A549 (cell line): ENCODE results near the gene FGF16.

Source experiments
- CHD2 ChIP-seq: fragments of 150-350 bp; IDR thresholded peaks from 2 replicates; pipeline ENCODE4 v1.6.1; 2014; ENCODE audit warnings: low read length; ENCODE audit not compliant: partially characterized antibody
- EP300 ChIP-seq, 2 experiments: fragments of >200 bp; sonication (Bioruptor Twin); formaldehyde crosslinking; IDR thresholded peaks; 2 replicates in 1 of 2; 3 replicates in 1 of 2; pipeline ENCODE4 v1.6.1; 2016 to 2017
- ESRRA ChIP-seq: fragments of 150-350 bp; IDR thresholded peaks from 2 replicates; pipeline ENCODE4 v1.6.1; 2014; ENCODE audit warnings: mild to moderate bottlenecking, low read length, borderline replicate concordance
- JUN ChIP-seq, 2 experiments: fragments of >200 bp; sonication (Bioruptor Twin); formaldehyde crosslinking; IDR thresholded peaks; 2 replicates in 1 of 2; 3 replicates in 1 of 2; pipeline ENCODE4 v1.6.1; 2016 to 2017
- TFCP2L1 ChIP-seq: fragments of 250-450 bp; sonication (Bioruptor Pico); IDR thresholded peaks from 2 replicates; pipeline ENCODE4 v1.5.0; 2021; ENCODE audit warnings: mild to moderate bottlenecking
- ZNF302 ChIP-seq: fragments of 250-450 bp; sonication (Bioruptor Pico); IDR thresholded peaks from 2 replicates; pipeline ENCODE4 v1.9.0; 2021; ENCODE audit warnings: inconsistent platforms, mild to moderate bottlenecking, moderate library complexity
- TF ChIP-seq, protein P1 (sequence below): IDR thresholded peaks from 2 replicates; pipeline ENCODE4 v1.6.1; 2012

DNA sequence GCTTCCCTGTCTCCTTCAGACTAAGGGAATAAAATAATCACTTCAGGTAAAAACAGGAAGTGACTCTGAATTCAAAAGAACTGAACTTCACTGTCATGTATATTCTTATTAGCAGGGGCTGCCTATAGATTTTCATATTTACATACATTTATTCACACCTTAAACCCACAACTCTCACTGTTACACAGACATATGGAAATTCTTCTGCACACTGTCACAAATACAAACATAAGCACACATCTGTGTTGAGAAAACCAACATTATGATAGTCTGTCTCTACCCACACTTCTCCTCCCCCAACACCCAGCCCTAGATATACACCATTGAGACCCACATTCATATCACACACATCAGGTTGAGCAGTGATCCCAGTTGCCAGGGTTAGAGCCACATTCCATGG lies 5.7 kb upstream of the FGF16 start:
- TF ChIP-seq JUN (IDR thresholded peaks at IDR 0.05) (no peak), TFCP2L1 (CRISPR knock-in tag) (no peak), EP300 (IDR thresholded peaks at IDR 0.05) (no peak), CHD2 (no peak), ESRRA (no peak), ZNF302 (CRISPR knock-in tag) (no peak)
- TF ChIP-seq, protein P1, sequence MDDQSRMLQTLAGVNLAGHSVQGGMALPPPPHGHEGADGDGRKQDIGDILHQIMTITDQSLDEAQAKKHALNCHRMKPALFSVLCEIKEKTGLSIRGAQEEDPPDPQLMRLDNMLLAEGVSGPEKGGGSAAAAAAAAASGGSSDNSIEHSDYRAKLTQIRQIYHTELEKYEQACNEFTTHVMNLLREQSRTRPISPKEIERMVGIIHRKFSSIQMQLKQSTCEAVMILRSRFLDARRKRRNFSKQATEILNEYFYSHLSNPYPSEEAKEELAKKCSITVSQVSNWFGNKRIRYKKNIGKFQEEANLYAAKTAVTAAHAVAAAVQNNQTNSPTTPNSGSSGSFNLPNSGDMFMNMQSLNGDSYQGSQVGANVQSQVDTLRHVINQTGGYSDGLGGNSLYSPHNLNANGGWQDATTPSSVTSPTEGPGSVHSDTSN = no peak
